Measurements from ENCODE around the gene PCGF6.
"Not testable (repeated sequence)": the region's sequence is repeated elsewhere in the genome, so short reads cannot be mapped to it uniquely, and the experiment has no call there.

The PCGF6 gene

GRCh38 chr10:103350517-103351260 is at the start of gene PCGF6:
PCGF6 (minus strand) TSS chr10:103351140; CDS start chr10:103351066, 74 bp downstream.
- peak; percentile 91 for DNase-seq (ENCODE audit: low spot score)

- peak; percentile 31 for DNase-seq (ENCODE audit: low spot score)
Measured at GRCh38 chr10:103397191-103397825, 46.4 kb upstream of the PCGF6 start.

GRCh38 chr10:103396789-103397087 is 45.8 kb upstream of the PCGF6 start:
- DNase-seq (ENCODE audit: low spot score) = no peak

GRCh38 chr10:103396067-103396788 is 45.3 kb upstream of the PCGF6 start, which contains the start of the genes ATP5MK and PDCD11:
ATP5MK (minus strand) TSS chr10:103396475; CDS start chr10:103392457, 4,018 bp downstream.
PDCD11 (plus strand) TSS chr10:103396626; CDS start chr10:103398427, 1,801 bp downstream.
- peak; percentile 96 for DNase-seq (ENCODE audit: low spot score)

- no peak for DNase-seq (ENCODE audit: low spot score)
Measured at GRCh38 chr10:103395754-103396066, 44.8 kb upstream of the PCGF6 start.

- no peak for DNase-seq (ENCODE audit: low spot score)
Measured at GRCh38 chr10:103394180-103394579, 43.2 kb upstream of the PCGF6 start.

GRCh38 chr10:103382769-103383168 is 31.8 kb upstream of the PCGF6 start:
- DNase-seq (ENCODE audit: low spot score) = no peak

- no peak for DNase-seq (ENCODE audit: low spot score)
Measured at GRCh38 chr10:103374263-103374662, 23.3 kb upstream of the PCGF6 start.

- no peak for DNase-seq (ENCODE audit: low spot score)
Measured at GRCh38 chr10:103373544-103373943, 22.6 kb upstream of the PCGF6 start.

GRCh38 chr10:103367782-103368518 is 17.0 kb upstream of the PCGF6 start, which contains the start of gene TAF5:
TAF5 (plus strand) TSS chr10:103367976; CDS start chr10:103367990, 14 bp downstream.
- DNase-seq (ENCODE audit: low spot score) = peak; percentile 90

GRCh38 chr10:103367379-103367781 is 16.4 kb upstream of the PCGF6 start:
- DNase-seq (ENCODE audit: low spot score) = no peak

GRCh38 chr10:103360791-103361190 is 9.9 kb upstream of the PCGF6 start:
- DNase-seq (ENCODE audit: low spot score) = not testable (repeated sequence)

- not testable (repeated sequence) for DNase-seq (ENCODE audit: low spot score)
Measured at GRCh38 chr10:103359493-103359892, 8.6 kb upstream of the PCGF6 start.

- DNase-seq (ENCODE audit: low spot score) = no peak
Measured at GRCh38 chr10:103355906-103356599, 5.1 kb upstream of the PCGF6 start.

- not testable (repeated sequence) for DNase-seq (ENCODE audit: low spot score)
Measured at GRCh38 chr10:103354567-103354966, 3.6 kb upstream of the PCGF6 start.

GRCh38 chr10:103353281-103353680 is 2.3 kb upstream of the PCGF6 start:
- DNase-seq (ENCODE audit: low spot score) = no peak

- DNase-seq (ENCODE audit: low spot score) = no peak
Measured at GRCh38 chr10:103350175-103350516, 794 bp downstream of the PCGF6 start.

GRCh38 chr10:103336370-103336769 is 14.6 kb downstream of the PCGF6 start:
- DNase-seq (ENCODE audit: low spot score) = no peak

- no peak for DNase-seq (ENCODE audit: low spot score)
Measured at GRCh38 chr10:103334567-103334966, 16.4 kb downstream of the PCGF6 start.

GRCh38 chr10:103333934-103334520 is 16.9 kb downstream of the PCGF6 start:
- no peak for DNase-seq (ENCODE audit: low spot score)

- no peak for DNase-seq (ENCODE audit: low spot score)
Measured at GRCh38 chr10:103327906-103328305, 23.0 kb downstream of the PCGF6 start.
